ENCODE results near the gene STAC2. TPM values are rescaled to one million over a fixed set of nuclear protein-coding genes. Genes with fewer than 3 reads are reported as not detected.

Gene STAC2
- total RNA-seq, 1 donor from 2014 or later, result 0.98 TPM

DNA sequence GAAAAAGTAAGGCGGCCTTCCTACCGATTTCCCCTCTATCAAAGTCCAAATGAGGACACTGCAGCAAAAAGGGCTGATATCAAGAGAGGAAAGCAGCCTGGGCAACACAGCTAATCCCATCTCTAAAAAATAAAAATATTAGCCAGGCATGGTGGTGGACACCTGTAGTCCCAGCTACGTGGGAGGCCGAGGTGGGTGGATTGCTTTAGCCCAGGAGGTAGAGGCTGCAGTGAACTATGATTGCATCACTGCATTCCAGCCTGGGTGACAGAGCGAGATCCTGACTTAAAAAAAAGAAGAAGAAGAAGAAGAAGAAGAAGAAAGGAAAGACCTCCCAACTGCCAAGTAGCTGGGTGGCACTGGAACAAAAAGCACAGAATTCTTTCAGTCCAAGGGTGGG, 42.7 kb downstream of the STAC2 start:
- intact Hi-C loops (cut with DNase I), result no loop called here
- Histone ChIP-seq H3K4me1 (no peaks in the 10 kb centered on the region), H3K9me3 (no peaks in the 10 kb centered on the region), H3K27ac (no peak overlapping the region), H3K27me3 (no peaks in the 10 kb centered on the region), H3K36me3 (peaks cover 0 to 31% of the 10 kb centered on the region in 2 donors), H3K4me3 (no peak overlapping the region)
- DNase-seq (ENCODE audit: extremely low spot score in 2 of 2), result no peak
- TF ChIP-seq POLR2AphosphoS5 (IDR thresholded peaks at IDR 0.05; ENCODE audit: insufficient read depth in 1 of 2, low read depth in 1 of 2) (no peak), POLR2A (IDR thresholded peaks at IDR 0.05) (no peak)
- TF ChIP-seq, protein P1, sequence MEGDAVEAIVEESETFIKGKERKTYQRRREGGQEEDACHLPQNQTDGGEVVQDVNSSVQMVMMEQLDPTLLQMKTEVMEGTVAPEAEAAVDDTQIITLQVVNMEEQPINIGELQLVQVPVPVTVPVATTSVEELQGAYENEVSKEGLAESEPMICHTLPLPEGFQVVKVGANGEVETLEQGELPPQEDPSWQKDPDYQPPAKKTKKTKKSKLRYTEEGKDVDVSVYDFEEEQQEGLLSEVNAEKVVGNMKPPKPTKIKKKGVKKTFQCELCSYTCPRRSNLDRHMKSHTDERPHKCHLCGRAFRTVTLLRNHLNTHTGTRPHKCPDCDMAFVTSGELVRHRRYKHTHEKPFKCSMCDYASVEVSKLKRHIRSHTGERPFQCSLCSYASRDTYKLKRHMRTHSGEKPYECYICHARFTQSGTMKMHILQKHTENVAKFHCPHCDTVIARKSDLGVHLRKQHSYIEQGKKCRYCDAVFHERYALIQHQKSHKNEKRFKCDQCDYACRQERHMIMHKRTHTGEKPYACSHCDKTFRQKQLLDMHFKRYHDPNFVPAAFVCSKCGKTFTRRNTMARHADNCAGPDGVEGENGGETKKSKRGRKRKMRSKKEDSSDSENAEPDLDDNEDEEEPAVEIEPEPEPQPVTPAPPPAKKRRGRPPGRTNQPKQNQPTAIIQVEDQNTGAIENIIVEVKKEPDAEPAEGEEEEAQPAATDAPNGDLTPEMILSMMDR (IDR thresholded peaks at IDR 0.05), result no peak

DNA sequence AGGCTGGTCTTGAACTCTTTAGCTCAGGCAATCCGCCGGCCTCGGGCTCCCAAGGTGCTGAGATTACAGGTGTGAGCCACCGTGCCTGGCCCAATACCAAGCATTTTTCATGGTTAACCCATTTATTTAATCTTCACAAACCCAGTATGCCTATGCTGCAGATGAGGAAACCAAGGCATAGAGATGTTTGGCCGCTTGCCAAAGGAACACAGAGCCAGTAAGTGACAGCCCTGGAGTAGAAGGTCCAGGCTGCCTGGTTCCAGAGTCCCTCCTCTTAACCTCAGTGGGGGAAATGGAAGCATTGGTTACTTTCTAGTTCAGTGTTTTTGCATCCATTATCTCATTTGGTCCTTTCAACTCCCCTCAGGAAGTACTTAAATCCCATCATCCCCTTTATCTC, 44.4 kb downstream of the STAC2 start:
- no peak for DNase-seq (ENCODE audit: extremely low spot score in 2 of 2)
- TF ChIP-seq, protein P1 (IDR thresholded peaks at IDR 0.05), result no peak
- TF ChIP-seq POLR2A (IDR thresholded peaks at IDR 0.05) (no peak), POLR2AphosphoS5 (IDR thresholded peaks at IDR 0.05; ENCODE audit: insufficient read depth in 1 of 2, low read depth in 1 of 2) (no peak)
- Histone ChIP-seq H3K27me3 (no peaks in the 10 kb centered on the region), H3K9me3 (no peaks in the 10 kb centered on the region), H3K4me1 (no peaks in the 10 kb centered on the region), H3K36me3 (peaks cover 0 to 32% of the 10 kb centered on the region in 2 donors), H3K4me3 (no peak overlapping the region), H3K27ac (no peak overlapping the region)
- intact Hi-C loops (cut with DNase I), result no loop called here

DNA sequence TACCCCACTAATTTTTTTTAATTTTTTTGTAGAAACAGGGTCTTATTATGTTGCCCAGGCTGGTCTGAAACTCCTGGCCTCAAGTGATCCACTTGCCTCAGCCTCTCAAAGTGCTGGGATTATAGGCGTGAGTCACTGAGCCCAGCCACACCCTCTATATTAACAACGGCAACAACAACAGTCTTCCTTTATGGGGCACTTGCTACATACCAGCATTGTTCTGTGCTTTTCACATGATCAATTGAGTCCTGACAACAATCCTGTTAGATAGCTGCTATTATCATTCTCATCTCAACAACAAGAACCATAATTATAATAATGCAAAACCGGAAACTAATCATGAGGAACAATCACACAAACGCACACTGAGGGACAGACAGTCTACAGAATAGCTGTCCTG, 47.2 kb downstream of the STAC2 start:
- Histone ChIP-seq H3K4me1 (no peaks in the 10 kb centered on the region), H3K4me3 (no peak overlapping the region), H3K27me3 (no peaks in the 10 kb centered on the region), H3K36me3 (peaks cover 0 to 24% of the 10 kb centered on the region in 2 donors), H3K27ac (peak overlapping the region; percentile 33), H3K9me3 (no peaks in the 10 kb centered on the region)
- intact Hi-C loops (cut with DNase I), result no loop called here
- TF ChIP-seq POLR2A (IDR thresholded peaks at IDR 0.05), result no peak
- TF ChIP-seq, protein P1 (IDR thresholded peaks at IDR 0.05), result no peak
- TF ChIP-seq POLR2AphosphoS5 (IDR thresholded peaks at IDR 0.05; ENCODE audit: insufficient read depth in 1 of 2, low read depth in 1 of 2), result peak in 1 of 2 donors; percentile 51
- no peak for DNase-seq (ENCODE audit: extremely low spot score in 2 of 2)

DNA sequence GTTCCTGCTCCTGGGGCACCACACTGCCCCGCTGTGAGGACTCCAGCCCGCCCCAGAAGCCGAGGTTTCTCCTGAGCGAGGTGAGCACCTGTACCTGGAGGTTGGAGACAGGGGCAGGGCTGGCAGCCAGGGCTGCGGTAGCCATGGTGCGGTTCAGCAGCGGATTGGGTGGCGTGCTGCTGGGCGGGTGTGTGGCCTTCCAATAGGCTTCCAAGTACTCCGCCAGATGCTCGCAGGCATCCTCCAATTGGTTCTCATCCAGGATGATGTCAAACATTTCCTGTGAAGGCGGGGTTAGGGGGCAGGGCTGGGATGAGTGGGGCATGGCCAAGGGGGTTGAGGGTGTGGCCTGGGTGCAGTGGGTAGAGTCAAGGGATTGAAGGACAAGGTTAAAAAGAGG, 48.5 kb downstream of the STAC2 start:
- intact Hi-C loops (cut with DNase I), result no loop called here
- Histone ChIP-seq H3K4me3 (no peak overlapping the region), H3K36me3 (peaks cover 0 to 16% of the 10 kb centered on the region in 2 donors), H3K4me1 (no peaks in the 10 kb centered on the region), H3K27me3 (no peaks in the 10 kb centered on the region), H3K9me3 (no peaks in the 10 kb centered on the region), H3K27ac (no peak overlapping the region)
- DNase-seq (ENCODE audit: extremely low spot score in 2 of 2), result no peak
- TF ChIP-seq POLR2A (IDR thresholded peaks at IDR 0.05) (no peak), POLR2AphosphoS5 (IDR thresholded peaks at IDR 0.05; ENCODE audit: insufficient read depth in 1 of 2, low read depth in 1 of 2) (no peak)
- TF ChIP-seq, protein P1 (IDR thresholded peaks at IDR 0.05), result no peak

DNA sequence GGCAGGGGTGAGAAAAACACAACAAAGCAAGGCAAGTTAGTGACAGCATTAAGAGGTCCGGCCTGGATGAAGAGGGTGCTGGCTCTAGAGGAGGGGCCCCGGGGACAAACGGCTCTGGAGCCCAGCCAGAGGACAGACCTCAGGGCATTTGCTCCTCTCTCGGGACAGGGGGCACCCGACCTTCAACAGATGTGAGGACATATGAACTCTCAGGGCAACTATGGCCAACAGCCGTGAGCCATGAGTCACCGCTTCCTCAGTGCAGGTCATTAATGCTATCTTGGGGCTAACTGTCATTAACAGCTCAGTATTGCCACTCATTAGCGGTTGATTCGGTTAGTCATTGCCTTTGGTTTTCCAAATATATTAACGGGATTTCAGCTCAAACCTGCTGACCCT, 50.1 kb downstream of the STAC2 start:
- DNase-seq (ENCODE audit: extremely low spot score in 2 of 2), result no peak

More for the DNA sequence above, 50.1 kb downstream of the STAC2 start:
- H3K9me3 ChIP-seq, result no peaks in the 10 kb centered on the region
- no peaks in the 10 kb centered on the region for H3K4me1 ChIP-seq
- H3K4me3 ChIP-seq, result no peak overlapping the region
- H3K27me3 ChIP-seq, result no peaks in the 10 kb centered on the region
- H3K27ac ChIP-seq, result no peak overlapping the region
- intact Hi-C loops (cut with DNase I), result no loop called here
- H3K36me3 ChIP-seq, result peaks cover 0 to 11% of the 10 kb centered on the region in 2 donors
- TF ChIP-seq, protein P1 (IDR thresholded peaks at IDR 0.05), result no peak
- no peak for TF ChIP-seq POLR2AphosphoS5 (IDR thresholded peaks at IDR 0.05; ENCODE audit: insufficient read depth in 1 of 2, low read depth in 1 of 2)
- no peak for TF ChIP-seq POLR2A (IDR thresholded peaks at IDR 0.05)

Data from vagina (tissue), 2 donors.